Tibial nerve (tissue), 4 donors: Measurements from ENCODE around the gene SGK1. TPM values are rescaled to one million over a fixed set of nuclear protein-coding genes. Genes with fewer than 3 reads are reported as not detected.
"Not testable (repeated sequence)": the region's sequence is repeated elsewhere in the genome, so short reads cannot be mapped to it uniquely, and the experiment has no call there.

Experiments
- DNase-seq, 2 donors: peaks; one replicate each; pipeline ENCODE4 v3.0.0-alpha.2; 2019; ENCODE audit warnings: low spot score in 2 of 2
- H3K27ac ChIP-seq, 4 donors: fragments of 200-600 bp; sonication (generic) in 3 of 4; one replicate each; pipeline ENCODE4 v1.5.1; 2017 to 2019; ENCODE audit warnings: mild to moderate bottlenecking in 1 of 4
- H3K27me3 ChIP-seq, 2 donors: fragments of 200-600 bp; sonication (generic) in 1 of 2; one replicate each; pipeline versions ENCODE4 v1.5.1 to v1.6.0; 2017 to 2019
- H3K36me3 ChIP-seq, 3 donors: fragments of 200-600 bp; sonication (generic); one replicate each; pipeline ENCODE4 v1.5.1; 2018 to 2019
- H3K4me1 ChIP-seq, 4 donors: fragments of 200-600 bp; sonication (generic) in 3 of 4; one replicate each; pipeline ENCODE4 v1.5.1; 2017 to 2019
- H3K4me3 ChIP-seq, 4 donors: fragments of 200-600 bp; sonication (generic) in 3 of 4; one replicate each; pipeline ENCODE4 v1.5.1; 2017 to 2019; ENCODE audit warnings: mild to moderate bottlenecking in 1 of 4, moderate library complexity in 1 of 4
- H3K9me3 ChIP-seq, 4 donors: fragments of 200-600 bp; sonication (generic) in 3 of 4; one replicate each; pipeline ENCODE4 v1.5.1; 2017 to 2019
- CTCF ChIP-seq, 5 experiments: fragments of 200-600 bp in 3 of 5; fragments of 450-650 bp in 2 of 5; sonication (generic) in 3 of 5; IDR thresholded peaks; one replicate each; pipeline ENCODE4 v1.5.1; 2016 to 2019; ENCODE audit warnings: antibody characterized with exemption in 5 of 5, mild to moderate bottlenecking in 3 of 5, moderate library complexity in 2 of 5
- EP300 ChIP-seq, 2 donors: sonication (generic); formaldehyde crosslinking; IDR thresholded peaks; one replicate each; pipeline ENCODE4 v1.6.1; 2017; ENCODE audit warnings: antibody characterized with exemption in 2 of 2, mild to moderate bottlenecking in 1 of 2
- POLR2A ChIP-seq, 2 donors: fragments of 450-650 bp; IDR thresholded peaks; one replicate each; pipeline ENCODE4 v1.6.1; 2017; ENCODE audit warnings: antibody characterized with exemption in 2 of 2, mild to moderate bottlenecking in 2 of 2, moderate library complexity in 2 of 2
- WGBS, 2 donors: methylation state at CpG; one replicate each; pipeline ENCODE4 v1.1.5; 2018; 5-methylcytosine and 5-hydroxymethylcytosine counted together
- total RNA-seq, 4 donors: library from RNA; depleted of rRNA; stranded (reverse); fragments of >200 nt; gene quantifications; one replicate each; pipeline ENCODE4 v1.1.0, GENCODE V29; 2016

Gene SGK1
- total RNA-seq, 4 donors from 2014 or later = 103 to 127 (median 116) TPM

GRCh38 chr6:134331256-134331655, 13.3 kb upstream of the SGK1 start:
- no peaks in the 10 kb centered on the region for H3K4me1 ChIP-seq
- H3K27me3 ChIP-seq = no peaks in the 10 kb centered on the region
- no peaks in the 10 kb centered on the region for H3K9me3 ChIP-seq
- H3K4me3 ChIP-seq = no peak overlapping the region
- TF ChIP-seq EP300 (IDR thresholded peaks at IDR 0.05) (no peak), CTCF (IDR thresholded peaks at IDR 0.05) (no peak), POLR2A (IDR thresholded peaks at IDR 0.05) (no peak)
- DNase-seq = no peak
- WGBS, 2 donors = 92 to 98% methylated on average over 2 of the region's 2 CpGs
- no peaks in the 10 kb centered on the region for H3K36me3 ChIP-seq
- H3K27ac ChIP-seq = no peak overlapping the region

- TF ChIP-seq EP300 (IDR thresholded peaks at IDR 0.05) = no peak
- TF ChIP-seq POLR2A (IDR thresholded peaks at IDR 0.05) = no peak
- TF ChIP-seq CTCF (IDR thresholded peaks at IDR 0.05) = no peak
- H3K4me3 ChIP-seq = no peak overlapping the region
- no peaks in the 10 kb centered on the region for H3K27me3 ChIP-seq
- WGBS, 2 donors = 88 to 91% methylated on average over 1 of the region's 1 CpG
- H3K4me1 ChIP-seq = no peaks in the 10 kb centered on the region
- no peaks in the 10 kb centered on the region for H3K36me3 ChIP-seq
- H3K27ac ChIP-seq = no peak overlapping the region
- DNase-seq = no peak
- peaks cover 0 to 6% (median 0%) of the 10 kb centered on the region in 4 donors for H3K9me3 ChIP-seq
Observed at GRCh38 chr6:134330555-134330954, 12.6 kb upstream of the SGK1 start.

- WGBS, 2 donors = 88 to 91% methylated on average over 2 of the region's 2 CpGs
- H3K36me3 ChIP-seq = no peaks in the 10 kb centered on the region
- no peak overlapping the region for H3K27ac ChIP-seq
- H3K4me1 ChIP-seq = no peaks in the 10 kb centered on the region
- H3K27me3 ChIP-seq = no peaks in the 10 kb centered on the region
- no peak overlapping the region for H3K4me3 ChIP-seq
- peaks cover 0 to 11% (median 0%) of the 10 kb centered on the region in 4 donors for H3K9me3 ChIP-seq
- TF ChIP-seq EP300 (IDR thresholded peaks at IDR 0.05) = no peak
- no peak for TF ChIP-seq POLR2A (IDR thresholded peaks at IDR 0.05)
- no peak for TF ChIP-seq CTCF (IDR thresholded peaks at IDR 0.05)
- no peak for DNase-seq
Observed at GRCh38 chr6:134328792-134329191, 10.9 kb upstream of the SGK1 start.

GRCh38 chr6:134328138-134328537, 10.2 kb upstream of the SGK1 start:
- no peaks in the 10 kb centered on the region for H3K27me3 ChIP-seq
- 88 to 96% methylated on average over 2 of the region's 2 CpGs for WGBS, 2 donors
- H3K9me3 ChIP-seq = peaks cover 0 to 11% (median 0%) of the 10 kb centered on the region in 4 donors
- no peaks in the 10 kb centered on the region for H3K36me3 ChIP-seq
- no peak overlapping the region for H3K4me3 ChIP-seq
- no peak for TF ChIP-seq EP300 (IDR thresholded peaks at IDR 0.05)
- TF ChIP-seq POLR2A (IDR thresholded peaks at IDR 0.05) = no peak
- TF ChIP-seq CTCF (IDR thresholded peaks at IDR 0.05) = no peak
- H3K4me1 ChIP-seq = no peaks in the 10 kb centered on the region
- no peak for DNase-seq
- no peak overlapping the region for H3K27ac ChIP-seq

- H3K9me3 ChIP-seq = peaks cover 0 to 11% (median 0%) of the 10 kb centered on the region in 4 donors
- H3K4me3 ChIP-seq, DNase-seq, H3K4me1 ChIP-seq, H3K27ac ChIP-seq, H3K27me3 ChIP-seq, H3K36me3 ChIP-seq: not testable (repeated sequence)
- WGBS, 2 donors = 95% methylated on average over 4 of the region's 4 CpGs
Observed at GRCh38 chr6:134326192-134326591, 8.3 kb upstream of the SGK1 start.

DNA sequence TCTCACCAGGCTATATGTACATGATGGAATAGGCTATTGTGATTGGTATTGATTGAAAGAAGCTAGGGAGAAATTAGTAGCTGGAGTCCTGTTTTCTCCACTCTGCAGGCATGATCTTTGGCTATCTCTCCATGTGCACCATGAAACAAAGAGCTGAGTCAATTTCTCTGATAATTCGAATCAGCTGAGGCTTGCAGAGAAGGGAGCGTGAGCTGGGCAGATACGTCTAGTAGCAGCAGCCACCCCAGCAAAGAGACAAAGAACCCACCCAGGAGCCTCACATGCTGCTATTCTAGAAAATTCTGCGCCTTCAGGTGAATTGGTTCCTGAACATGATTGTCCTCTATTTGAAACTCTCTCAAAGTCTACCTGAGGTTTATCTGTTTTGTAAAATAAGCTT, 6.9 kb upstream of the SGK1 start:
- no peak overlapping the region for H3K27ac ChIP-seq
- H3K9me3 ChIP-seq = peaks cover 0 to 11% (median 0%) of the 10 kb centered on the region in 4 donors
- WGBS, 2 donors = 83 to 84% methylated on average over 4 of the region's 4 CpGs
- no peaks in the 10 kb centered on the region for H3K27me3 ChIP-seq
- no peak overlapping the region for H3K4me3 ChIP-seq
- no peak for TF ChIP-seq EP300 (IDR thresholded peaks at IDR 0.05)
- no peak for TF ChIP-seq POLR2A (IDR thresholded peaks at IDR 0.05)
- TF ChIP-seq CTCF (IDR thresholded peaks at IDR 0.05) = no peak
- H3K36me3 ChIP-seq = no peaks in the 10 kb centered on the region
- H3K4me1 ChIP-seq = no peaks in the 10 kb centered on the region
- DNase-seq = no peak
